Common myeloid progenitor, CD34-positive (primary cell): ENCODE results near the gene BSND.

Experiments
- CTCF ChIA-PET: fragments of 350-600 bp; sonication (Branson Sonifier 250); formaldehyde crosslinking; loops from one replicate; lab custom pipeline; 2021; ENCODE audit warnings: antibody characterized with exemption; lab: Charles Lee
- POLR2A ChIA-PET: fragments of 350-600 bp; sonication (Branson Sonifier 250); formaldehyde crosslinking; loops from one replicate; lab custom pipeline; 2021; ENCODE audit warnings: antibody characterized with exemption; lab: Charles Lee
- DNase-seq, 3 donors: peaks; one replicate each; pipeline versions ENCODE4 v3.0.0 to v3.0.0-alpha.2; 2013
- H3K27ac ChIP-seq, 2 experiments: 1 replicate in 1 of 2; 2 replicates in 1 of 2; pipeline ENCODE4 v1.7.0; 2013; ENCODE audit warnings: inconsistent platforms in 2 of 2, low read length in 2 of 2, mild to moderate bottlenecking in 2 of 2, low read depth in 1 of 2, moderate library complexity in 1 of 2; ENCODE audit not compliant: severe bottlenecking in 2 of 2, insufficient read depth in 1 of 2, poor library complexity in 1 of 2
- H3K27me3 ChIP-seq, 5 experiments: replicated peaks in 2 of 5; 1 replicate in 3 of 5; 2 replicates in 2 of 5; pipeline versions ENCODE4 v1.6.1 to v1.7.0; 2013; ENCODE audit warnings: low read length in 4 of 5, mild to moderate bottlenecking in 2 of 5, moderate library complexity in 2 of 5, inconsistent platforms in 1 of 5; ENCODE audit not compliant: insufficient read depth in 5 of 5, control insufficient read depth in 4 of 5
- H3K36me3 ChIP-seq, 4 experiments: 1 replicate in 2 of 4; 2 replicates in 2 of 4; pipeline versions ENCODE4 v1.6.1 to v1.7.0; 2013; ENCODE audit warnings: low read length in 3 of 4, control low read depth in 1 of 4, mild to moderate bottlenecking in 1 of 4; ENCODE audit not compliant: control insufficient read depth in 4 of 4, insufficient read depth in 4 of 4
- H3K4me1 ChIP-seq, 4 experiments: 1 replicate in 3 of 4; 2 replicates in 1 of 4; pipeline versions ENCODE4 v1.6.1 to v1.7.1; 2013; ENCODE audit warnings: low read length in 3 of 4, mild to moderate bottlenecking in 3 of 4, control low read depth in 1 of 4, inconsistent platforms in 1 of 4, moderate library complexity in 1 of 4; ENCODE audit not compliant: control insufficient read depth in 4 of 4, insufficient read depth in 4 of 4; ENCODE audit errors: control extremely low read depth in 1 of 4
- H3K4me3 ChIP-seq, 7 experiments: 1 replicate in 4 of 7; 2 replicates in 3 of 7; pipeline versions ENCODE4 v1.5.1 to v1.7.0; 2013; ENCODE audit warnings: mild to moderate bottlenecking in 7 of 7, low read length in 6 of 7, moderate library complexity in 6 of 7, inconsistent platforms in 2 of 7, low read depth in 2 of 7, control low read depth in 1 of 7; ENCODE audit not compliant: insufficient read depth in 4 of 7, control insufficient read depth in 1 of 7; ENCODE audit errors: extremely low read depth in 1 of 7
- H3K9me3 ChIP-seq, 5 experiments: 1 replicate in 4 of 5; 2 replicates in 1 of 5; pipeline versions ENCODE4 v1.6.1 to v1.7.1; 2013; ENCODE audit warnings: low read length in 4 of 5, mild to moderate bottlenecking in 2 of 5, inconsistent platforms in 1 of 5, low read depth in 1 of 5, moderate library complexity in 1 of 5; ENCODE audit not compliant: control insufficient read depth in 4 of 5, insufficient read depth in 2 of 5; ENCODE audit errors: control extremely low read depth in 1 of 5
- WGBS: methylation state at CpG from one replicate; pipeline ENCODE4 v1.1.5; 2013; ENCODE audit not compliant: insufficient coverage; 5-methylcytosine and 5-hydroxymethylcytosine counted together

Gene BSND

DNA sequence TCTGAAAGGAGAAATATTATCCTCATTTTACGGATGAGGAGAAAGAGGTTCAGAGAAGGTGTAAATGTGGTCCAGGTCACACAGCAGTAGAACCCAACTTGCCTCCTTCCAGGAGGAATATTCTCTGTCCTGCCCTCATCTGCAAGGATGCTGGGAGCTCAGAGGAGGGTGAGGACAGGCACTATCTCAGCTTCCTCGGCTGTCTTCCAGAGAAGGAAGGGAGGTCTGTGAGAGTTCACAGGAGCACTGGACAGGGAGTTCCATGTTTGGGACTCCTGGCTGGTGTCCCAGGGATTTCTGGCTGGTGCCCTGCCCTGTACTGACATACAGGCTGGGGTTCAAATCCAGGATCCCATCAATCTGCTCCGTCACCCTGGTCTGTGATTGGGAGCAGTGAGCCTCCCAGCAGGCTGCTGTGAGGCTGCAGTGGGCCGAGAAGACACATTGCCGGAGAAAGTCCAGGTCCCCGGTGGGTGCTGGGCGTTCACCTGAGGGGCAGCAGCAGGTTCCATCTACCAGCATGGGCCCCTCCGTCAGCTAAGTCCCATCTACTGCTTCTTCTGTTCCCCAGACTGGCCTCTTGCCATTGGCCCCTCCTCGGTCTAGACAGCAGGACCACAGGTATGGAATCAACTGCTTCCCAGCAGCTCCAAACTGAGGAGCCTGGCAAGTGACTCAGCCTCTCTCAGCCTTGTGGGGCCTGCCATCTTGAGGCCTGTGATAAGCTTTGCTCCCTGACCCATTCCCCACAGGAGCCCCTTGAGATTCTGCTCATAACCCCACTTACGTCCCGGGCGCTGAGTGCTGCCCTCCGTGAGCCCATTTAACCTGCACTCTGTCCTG is 8.5 kb upstream of the BSND start:
- no peak for DNase-seq
- Histone ChIP-seq H3K4me1 (no peaks in the 10 kb centered on the region), H3K27ac (no peak overlapping the region), H3K9me3 (no peaks in the 10 kb centered on the region), H3K27me3 (peaks cover 0 to 12% (median 3%) of the 10 kb centered on the region in 5 experiments), H3K36me3 (no peaks in the 10 kb centered on the region), H3K4me3 (no peak overlapping the region)
- POLR2A ChIA-PET = interaction anchor here (0.7 kb wide), 1 partner anchor 102 kb away, joined by 3 read pairs; no protein-coding TSS in a partner anchor
- WGBS = 95% methylated on average over 8 of the region's 13 CpGs
- CTCF ChIA-PET = interaction anchor here (1.3 to 13.1 kb wide), 3 partner anchors 12 to 44 kb away, joined by 3 to 235 read pairs (median 4); no protein-coding TSS in a partner anchor

DNA sequence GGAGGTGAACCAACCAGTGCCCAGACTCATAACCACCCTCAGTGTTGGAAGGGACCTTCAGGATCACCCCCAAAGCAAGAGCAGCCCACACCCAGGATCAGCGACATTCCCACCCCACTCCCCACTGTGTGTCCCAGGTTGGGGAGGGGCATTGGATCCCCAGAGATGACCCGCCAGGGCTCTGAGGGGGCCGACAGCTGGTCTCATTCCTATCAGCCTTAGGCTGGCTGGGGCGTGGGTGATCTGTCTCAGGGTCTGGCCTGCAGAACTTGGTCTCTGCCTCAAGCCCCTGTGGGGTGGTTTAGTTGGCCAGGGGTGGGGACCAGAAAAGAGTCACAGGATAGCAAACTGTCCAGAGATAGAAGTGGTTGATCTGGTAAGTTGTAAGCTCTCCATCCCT is 7.8 kb upstream of the BSND start:
- POLR2A ChIA-PET = no interaction called here

DNA sequence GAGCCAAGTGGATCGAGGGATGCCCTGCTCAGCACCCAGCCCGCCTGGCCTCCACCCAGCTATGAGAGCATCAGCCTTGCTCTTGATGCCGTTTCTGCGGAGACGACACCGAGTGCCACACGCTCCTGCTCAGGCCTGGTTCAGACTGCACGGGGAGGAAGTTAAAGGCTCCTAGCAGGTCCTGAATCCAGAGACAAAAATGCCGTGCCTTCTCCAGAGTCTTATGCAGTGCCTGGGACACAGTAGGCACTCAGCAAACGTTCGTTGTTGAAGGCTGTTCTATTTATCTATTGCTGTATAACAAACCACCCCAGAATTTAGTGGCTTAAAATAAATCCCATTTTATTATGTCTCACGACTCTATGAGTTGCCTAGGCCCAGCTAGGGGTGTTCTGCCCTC is 6.8 kb upstream of the BSND start:
- peaks cover 0 to 30% (median 4%) of the 10 kb centered on the region in 5 experiments for H3K27me3 ChIP-seq

More for the DNA sequence above, 7.8 kb upstream of the BSND start:
- CTCF ChIA-PET = interaction anchor here (1.4 to 13.1 kb wide), 2 partner anchors 13 to 44 kb away, joined by 3 to 235 read pairs; no protein-coding TSS in a partner anchor
- H3K27me3 ChIP-seq = peaks cover 0 to 20% (median 3%) of the 10 kb centered on the region in 5 experiments
- H3K4me1 ChIP-seq = peaks cover 0 to under 1% (median 0%) of the 10 kb centered on the region in 4 experiments
- H3K4me3 ChIP-seq = no peak overlapping the region
- H3K36me3 ChIP-seq = no peaks in the 10 kb centered on the region
- no peak for DNase-seq
- H3K27ac ChIP-seq = no peak overlapping the region
- WGBS = 100% methylated on average over 2 of the region's 4 CpGs
- no peaks in the 10 kb centered on the region for H3K9me3 ChIP-seq

DNA sequence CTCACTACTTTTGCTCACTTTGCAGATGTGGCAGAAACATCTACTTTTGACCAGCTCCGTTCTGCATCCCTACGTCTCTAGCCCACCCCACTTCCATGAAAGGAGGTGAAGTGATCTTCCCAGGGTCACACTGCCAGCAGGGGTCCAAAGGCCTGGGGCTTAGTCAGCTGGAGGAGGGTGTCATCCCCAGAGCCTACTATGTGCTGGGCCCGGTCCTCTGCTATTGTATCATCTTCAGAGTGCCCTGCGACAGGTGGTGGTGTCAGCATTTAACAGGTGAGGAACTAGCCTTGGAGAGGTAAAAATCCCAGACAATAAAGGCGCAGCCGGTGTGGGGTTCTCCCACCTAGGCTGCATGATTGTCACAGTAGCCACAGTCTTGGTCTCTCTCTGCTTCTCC is 5.6 kb upstream of the BSND start:
- ChIA-PET CTCF (interaction anchor here (1.5 to 13.1 kb wide), 2 partner anchors 15 to 47 kb away, joined by 3 to 235 read pairs; no protein-coding TSS in a partner anchor), POLR2A (no interaction called here)
- Histone ChIP-seq H3K4me3 (no peak overlapping the region), H3K4me1 (peaks cover 0 to 10% (median 8%) of the 10 kb centered on the region in 4 experiments), H3K27ac (no peak overlapping the region), H3K27me3 (peaks cover 0 to 42% (median 13%) of the 10 kb centered on the region in 5 experiments), H3K36me3 (no peaks in the 10 kb centered on the region), H3K9me3 (no peaks in the 10 kb centered on the region)
- no peak for DNase-seq
- WGBS = 97% methylated on average over 6 of the region's 6 CpGs

More for the DNA sequence above, 6.8 kb upstream of the BSND start:
- Histone ChIP-seq H3K9me3 (no peaks in the 10 kb centered on the region), H3K4me3 (no peak overlapping the region), H3K36me3 (no peaks in the 10 kb centered on the region), H3K4me1 (peaks cover 0 to 9% (median 4%) of the 10 kb centered on the region in 4 experiments), H3K27ac (no peak overlapping the region)
- no peak for DNase-seq
- 87% methylated on average over 12 of the region's 12 CpGs for WGBS
- ChIA-PET POLR2A (no interaction called here), CTCF (interaction anchor here (1.5 to 13.1 kb wide), 2 partner anchors 14 to 45 kb away, joined by 3 to 235 read pairs; no protein-coding TSS in a partner anchor)

DNA sequence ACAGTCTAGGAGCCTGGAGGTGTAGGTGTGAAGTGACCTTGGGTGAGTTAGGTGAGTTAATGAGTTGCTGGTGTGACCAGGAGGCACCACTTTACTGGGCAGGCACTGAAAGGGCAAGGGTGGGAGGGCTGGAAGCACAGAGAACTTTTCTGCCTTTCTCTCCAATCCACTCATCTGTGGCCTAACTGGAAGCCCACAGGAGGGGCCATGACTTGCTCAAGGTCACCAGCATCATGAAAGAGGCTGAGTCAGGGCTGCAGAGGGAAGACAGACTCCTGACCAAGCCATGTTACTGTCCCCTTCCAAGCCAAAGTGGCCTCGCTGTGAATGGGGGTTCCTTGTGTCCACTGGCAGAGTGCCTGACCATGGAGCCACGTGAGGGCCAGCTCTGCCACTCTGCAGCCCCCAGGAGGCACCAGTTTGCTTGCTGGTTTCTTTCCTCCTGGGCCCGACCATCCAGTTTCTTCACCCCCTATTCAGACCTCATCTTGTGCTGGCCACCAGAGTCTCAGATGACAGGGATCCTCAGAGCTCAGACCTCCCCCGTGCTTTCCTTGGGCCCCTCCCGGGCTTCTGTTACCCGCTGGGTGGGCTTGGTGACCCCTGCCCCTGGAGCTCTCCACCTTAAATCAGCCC is 4.3 kb upstream of the BSND start:
- WGBS = 88% methylated on average over 6 of the region's 6 CpGs
- Histone ChIP-seq H3K27ac (no peak overlapping the region), H3K4me3 (no peak overlapping the region), H3K27me3 (peaks cover 0 to 54% (median 17%) of the 10 kb centered on the region in 5 experiments), H3K9me3 (no peaks in the 10 kb centered on the region), H3K36me3 (no peaks in the 10 kb centered on the region), H3K4me1 (peaks cover 0 to 10% (median 8%) of the 10 kb centered on the region in 4 experiments)
- DNase-seq = no peak
- ChIA-PET POLR2A (no interaction called here), CTCF (interaction anchor here (13.1 kb wide), 1 partner anchor 48 kb away, joined by 235 read pairs; no protein-coding TSS in a partner anchor)

DNA sequence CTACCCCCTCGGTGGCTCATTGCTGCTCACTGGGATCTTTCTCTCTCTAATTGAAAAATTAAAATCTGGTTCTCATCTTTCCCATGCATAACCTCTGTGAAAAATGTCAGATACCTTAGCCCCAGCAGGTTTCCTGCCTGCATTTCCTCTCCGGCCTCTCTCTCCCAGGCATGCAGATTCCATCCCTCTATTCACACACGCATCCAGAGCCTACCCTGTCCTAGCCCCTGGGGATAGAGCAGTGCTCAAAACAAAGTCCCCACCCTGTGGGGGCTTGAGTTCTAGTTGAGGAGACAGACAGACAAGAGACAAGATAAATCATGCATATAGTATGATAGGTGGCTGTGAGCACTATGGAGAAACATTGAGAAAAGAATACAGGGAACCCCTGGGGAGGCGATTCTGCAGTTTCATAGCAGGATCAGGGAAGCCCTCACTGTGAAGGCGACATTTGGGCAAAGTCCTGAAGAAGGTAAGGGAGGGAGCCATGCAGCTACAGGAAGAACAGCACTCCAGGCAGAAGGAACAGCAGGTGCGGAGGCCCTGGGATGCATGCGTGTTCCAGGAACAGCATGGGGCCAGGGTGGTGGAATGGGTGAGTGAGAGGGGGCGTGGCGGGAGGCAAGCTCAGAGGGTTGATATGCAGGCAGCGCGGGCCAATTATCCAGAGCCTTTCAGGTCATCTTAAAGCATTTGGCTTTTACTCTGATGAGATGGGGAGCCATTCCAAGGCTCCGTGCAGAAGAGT is 3.5 kb upstream of the BSND start:
- no peak for DNase-seq
- H3K9me3 ChIP-seq = no peaks in the 10 kb centered on the region
- H3K36me3 ChIP-seq = no peaks in the 10 kb centered on the region
- ChIA-PET CTCF (interaction anchor here (1.5 to 13.1 kb wide), 6 partner anchors 8 to 49 kb away, joined by 4 to 235 read pairs (median 8); no protein-coding TSS in a partner anchor), POLR2A (no interaction called here)
- no peak overlapping the region for H3K27ac ChIP-seq
- peaks cover 0 to 61% (median 22%) of the 10 kb centered on the region in 5 experiments for H3K27me3 ChIP-seq
- no peak overlapping the region for H3K4me3 ChIP-seq
- peaks cover 0 to 10% (median 8%) of the 10 kb centered on the region in 4 experiments for H3K4me1 ChIP-seq
- 85% methylated on average over 9 of the region's 12 CpGs for WGBS
